Spleen (tissue), 7 donors: Measurements from ENCODE around the gene GLRX2.

ENCODE experiments used
- POLR2A ChIP-seq, 3 donors: fragments of 450-650 bp; IDR thresholded peaks; one replicate each; pipeline ENCODE4 v1.5.1; 2017; ENCODE audit warnings: antibody characterized with exemption in 3 of 3, mild to moderate bottlenecking in 1 of 3
- TF ChIP-seq, protein P1 (sequence below), 11 experiments: fragments of 200-600 bp in 7 of 11; fragments of 450-650 bp in 4 of 11; sonication (generic) in 4 of 11; IDR thresholded peaks in 8 of 11; conservative IDR thresholded peaks in 3 of 11; 1 replicate in 7 of 11; 2 replicates in 4 of 11; pipeline versions ENCODE4 v1.4.0 to v1.8.0; 2016 to 2021; ENCODE audit warnings: antibody characterized with exemption in 11 of 11, inconsistent platforms in 4 of 11, mild to moderate bottlenecking in 1 of 11
- donor health status: DM: no; HTN: no; CAD: no; lungs with moderate emphysema.
- donor health status: DM: no; HTN: no; CAD: no.
- donor health status: DM: no; HTN: no; CAD: no.

DNA sequence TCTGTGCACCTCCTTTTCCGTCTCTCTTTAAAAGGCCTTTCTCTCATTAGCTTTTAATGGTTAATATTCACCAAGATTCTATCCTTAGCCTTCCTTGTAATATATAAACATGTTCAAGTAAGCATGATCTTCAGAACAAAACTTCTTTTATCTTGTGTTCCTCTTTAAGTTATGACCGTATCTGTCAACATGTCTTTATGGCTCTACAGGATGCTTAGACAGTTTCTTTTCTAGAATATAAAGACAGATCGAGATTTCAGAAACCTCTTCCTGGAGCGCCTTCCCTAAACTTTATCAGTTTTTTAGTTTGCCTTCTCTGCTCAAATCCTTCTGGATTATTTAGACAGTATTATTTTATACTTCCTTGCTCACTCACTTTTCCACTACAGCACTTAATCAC lies 38.6 kb downstream of the GLRX2 start:
- TF ChIP-seq, protein P1, sequence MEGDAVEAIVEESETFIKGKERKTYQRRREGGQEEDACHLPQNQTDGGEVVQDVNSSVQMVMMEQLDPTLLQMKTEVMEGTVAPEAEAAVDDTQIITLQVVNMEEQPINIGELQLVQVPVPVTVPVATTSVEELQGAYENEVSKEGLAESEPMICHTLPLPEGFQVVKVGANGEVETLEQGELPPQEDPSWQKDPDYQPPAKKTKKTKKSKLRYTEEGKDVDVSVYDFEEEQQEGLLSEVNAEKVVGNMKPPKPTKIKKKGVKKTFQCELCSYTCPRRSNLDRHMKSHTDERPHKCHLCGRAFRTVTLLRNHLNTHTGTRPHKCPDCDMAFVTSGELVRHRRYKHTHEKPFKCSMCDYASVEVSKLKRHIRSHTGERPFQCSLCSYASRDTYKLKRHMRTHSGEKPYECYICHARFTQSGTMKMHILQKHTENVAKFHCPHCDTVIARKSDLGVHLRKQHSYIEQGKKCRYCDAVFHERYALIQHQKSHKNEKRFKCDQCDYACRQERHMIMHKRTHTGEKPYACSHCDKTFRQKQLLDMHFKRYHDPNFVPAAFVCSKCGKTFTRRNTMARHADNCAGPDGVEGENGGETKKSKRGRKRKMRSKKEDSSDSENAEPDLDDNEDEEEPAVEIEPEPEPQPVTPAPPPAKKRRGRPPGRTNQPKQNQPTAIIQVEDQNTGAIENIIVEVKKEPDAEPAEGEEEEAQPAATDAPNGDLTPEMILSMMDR (IDR thresholded peaks at IDR 0.05 in 8 of 11, conservative IDR thresholded peaks at IDR 0.05 in 3 of 11) = no peak
- no peak for TF ChIP-seq POLR2A (IDR thresholded peaks at IDR 0.05)
